Measurements from ENCODE around the gene DNAH7. TPM values are rescaled to one million over a fixed set of nuclear protein-coding genes. Genes with fewer than 3 reads are reported as not detected.

The DNAH7 gene
- total and polyA plus RNA-seq, 2 donors (not counting 3 experiments of a cell fraction or from before 2014, with no cell fraction given) = 0.15 to 0.24 TPM

GRCh38 chr2:195696012-195696411, 372.6 kb downstream of the DNAH7 start:
- TF ChIP-seq MAX (IDR thresholded peaks at IDR 0.05; ENCODE audit: insufficient read depth, insufficient read length) (no peak), POLR2A (IDR thresholded peaks at IDR 0.05; ENCODE audit: low read depth, low read length) (no peak), EZH2 (IDR thresholded peaks at IDR 0.05; ENCODE audit: borderline replicate concordance, low read depth, low read length, severe bottlenecking) (no peak), FOS (IDR thresholded peaks at IDR 0.05; ENCODE audit: borderline replicate concordance, insufficient read depth, low read length) (no peak), CTCF (IDR thresholded peaks at IDR 0.05; ENCODE audit: extremely low read depth in 1 of 2, insufficient read depth in 1 of 2, low read depth in 1 of 2, low read length in 2 of 2) (no peak), POLR2AphosphoS5 (IDR thresholded peaks at IDR 0.05; ENCODE audit: insufficient read depth, low read depth, low read length) (no peak), JUN (IDR thresholded peaks at IDR 0.05; ENCODE audit: borderline replicate concordance, insufficient read depth, insufficient read length, low read depth) (no peak), GATA2 (IDR thresholded peaks at IDR 0.05; ENCODE audit: insufficient read depth, insufficient read length, low read depth, low read length) (no peak), MYC (IDR thresholded peaks at IDR 0.05; ENCODE audit: low read depth, low read length) (no peak)
- no peak overlapping the region for H2AFZ ChIP-seq (ENCODE audit: low read depth, low read length)
- no peak overlapping the region for H3K9ac ChIP-seq (replicated peaks; ENCODE audit: extremely low read depth, insufficient read depth, low read length)
- no peak overlapping the region for H3K4me2 ChIP-seq (ENCODE audit: insufficient read depth, low read length)
- H3K9me1 ChIP-seq (replicated peaks; ENCODE audit: control insufficient read depth, extremely low read depth, insufficient read depth, low read length) = no peaks in the 10 kb centered on the region
- ChIA-PET POLR2A (no interaction called here), CTCF (no interaction called here)
- peaks cover 17% of the 10 kb centered on the region for H3K79me2 ChIP-seq (ENCODE audit: control insufficient read depth, insufficient read depth, low read length)
- no peaks in the 10 kb centered on the region for H4K20me1 ChIP-seq (replicated peaks; ENCODE audit: control insufficient read depth, extremely low read depth, insufficient read depth, low read length)
- no peaks in the 10 kb centered on the region for H3K4me1 ChIP-seq (ENCODE audit: control insufficient read depth, extremely low read depth, insufficient read depth, low read length)
- H3K4me3 ChIP-seq (replicated peaks in 1 of 3; ENCODE audit: insufficient read depth in 1 of 3, low read depth in 1 of 3, low read length in 3 of 3) = no peak overlapping the region
- no peak for FAIRE-seq
- BruUV-seq (replicated peaks) = no TSS peak
- no peaks in the 10 kb centered on the region for H3K9me3 ChIP-seq (replicated peaks; ENCODE audit: control insufficient read depth, insufficient read depth, low read length)
- no peaks in the 10 kb centered on the region for H3K27me3 ChIP-seq (ENCODE audit: control insufficient read depth in 2 of 2, insufficient read depth in 2 of 2, low read length in 2 of 2)
- dilution Hi-C loops (cut with MboI; ENCODE audit: extremely low pct_ligation_motif_present, low sequenced_read_pairs) = no loop called here
- intact Hi-C loops (cut with micrococcal nuclease) = no loop called here
- no peak for DNase-seq (ENCODE audit: low read depth, low spot score)
- no peak overlapping the region for H3K27ac ChIP-seq (ENCODE audit: insufficient read depth, low read depth, low read length)
- no peaks in the 10 kb centered on the region for H3K36me3 ChIP-seq (ENCODE audit: control insufficient read depth in 2 of 2, extremely low read depth in 1 of 2, insufficient read depth in 2 of 2, low read length in 2 of 2)
